K562 (cell line): ENCODE data around the gene VAMP8. TPM values are rescaled to one million over a fixed set of nuclear protein-coding genes. Genes with fewer than 3 reads are reported as not detected.

Experiments
- COPS2 ChIP-seq: fragments of 450-650 bp; conservative IDR thresholded peaks from 2 replicates; pipeline ENCODE4 v1.6.1; 2016; ENCODE audit warnings: mild to moderate bottlenecking, moderate library complexity
- ETS1 ChIP-seq: conservative IDR thresholded peaks from 2 replicates; pipeline ENCODE4 v1.6.1; 2011; ENCODE audit warnings: low read depth, mild to moderate bottlenecking, low read length; ENCODE audit not compliant: control insufficient read depth
- ID3 ChIP-seq, 2 experiments: fragments of 250-450 bp in 1 of 2; fragments of 450-650 bp in 1 of 2; sonication (Bioruptor Pico) in 1 of 2; IDR thresholded peaks; 2 replicates each; pipeline versions ENCODE4 v1.6.1 to v1.8.0; 2016 to 2021; ENCODE audit warnings: mild to moderate bottlenecking in 2 of 2, moderate library complexity in 2 of 2, missing compliant biosample characterization in 1 of 2, missing genetic modification characterization in 1 of 2
- IRF9 ChIP-seq: fragments of 450-650 bp; IDR thresholded peaks from 2 replicates; pipeline ENCODE4 v1.6.1; 2016; ENCODE audit warnings: missing biosample characterization, missing genetic modification characterization
- ZBTB12 ChIP-seq: fragments of 250-450 bp; sonication (Bioruptor Pico); IDR thresholded peaks from 2 replicates; pipeline ENCODE4 v1.4.0; 2020
- ZBTB8A ChIP-seq: fragments of 450-650 bp; IDR thresholded peaks from 2 replicates; pipeline ENCODE4 v1.6.1; 2018; ENCODE audit warnings: mild to moderate bottlenecking, moderate library complexity; ENCODE audit not compliant: partially characterized antibody
- polyA plus RNA-seq, 8 experiments: library from polyadenylated mRNA; depleted of rRNA in 4 of 8; stranded (reverse) in 5 of 8; unstranded in 3 of 8; fragments of >200 nt; fragmentation: Nextera tagmentation in 2 of 8; fragmentation: Illumina TruSeq in 1 of 8; extraction: Ambion mirVana in 2 of 8; extraction: Trizol in 1 of 8; gene quantifications; 2 replicates each; pipeline versions ENCODE4 v1.2.1 to v1.2.3, GENCODE V29; 2011 to 2014; ENCODE audit warnings: inconsistent platforms in 1 of 8, missing spikeins in 1 of 8
- total RNA-seq, 7 experiments: library from RNA; depleted of rRNA in 6 of 7; stranded (reverse); fragments of >200 nt in 6 of 7; fragmentation: Illumina TruSeq in 2 of 7; extraction: Trizol in 2 of 7; gene quantifications; 2 replicates each; pipeline versions ENCODE4 v1.2.1 to v1.2.3, GENCODE V29; 2011 to 2021; ENCODE audit warnings: low replicate concordance in 1 of 7
- TF ChIP-seq, protein P1 (sequence below): sonication (generic); formaldehyde crosslinking; IDR thresholded peaks from 2 replicates; pipeline ENCODE4 v1.8.1; 2023; ENCODE audit warnings: mild to moderate bottlenecking, missing genetic modification reagents
- TF ChIP-seq, protein P2 (sequence below): fragments of 150-350 bp; IDR thresholded peaks from 2 replicates; pipeline ENCODE4 v1.6.1; 2014; ENCODE audit warnings: low read depth, mild to moderate bottlenecking, low read length, borderline replicate concordance
- TF ChIP-seq, protein P3 (sequence below): fragments of 250-450 bp; sonication (Bioruptor Pico); IDR thresholded peaks from 2 replicates; pipeline ENCODE4 v1.4.0; 2020

Gene VAMP8
- total and polyA plus RNA-seq, 9 of the 15 experiments (the other 6 are each of a cell fraction or from before 2014, with no cell fraction given): 107 to 571 (median 248) TPM

DNA sequence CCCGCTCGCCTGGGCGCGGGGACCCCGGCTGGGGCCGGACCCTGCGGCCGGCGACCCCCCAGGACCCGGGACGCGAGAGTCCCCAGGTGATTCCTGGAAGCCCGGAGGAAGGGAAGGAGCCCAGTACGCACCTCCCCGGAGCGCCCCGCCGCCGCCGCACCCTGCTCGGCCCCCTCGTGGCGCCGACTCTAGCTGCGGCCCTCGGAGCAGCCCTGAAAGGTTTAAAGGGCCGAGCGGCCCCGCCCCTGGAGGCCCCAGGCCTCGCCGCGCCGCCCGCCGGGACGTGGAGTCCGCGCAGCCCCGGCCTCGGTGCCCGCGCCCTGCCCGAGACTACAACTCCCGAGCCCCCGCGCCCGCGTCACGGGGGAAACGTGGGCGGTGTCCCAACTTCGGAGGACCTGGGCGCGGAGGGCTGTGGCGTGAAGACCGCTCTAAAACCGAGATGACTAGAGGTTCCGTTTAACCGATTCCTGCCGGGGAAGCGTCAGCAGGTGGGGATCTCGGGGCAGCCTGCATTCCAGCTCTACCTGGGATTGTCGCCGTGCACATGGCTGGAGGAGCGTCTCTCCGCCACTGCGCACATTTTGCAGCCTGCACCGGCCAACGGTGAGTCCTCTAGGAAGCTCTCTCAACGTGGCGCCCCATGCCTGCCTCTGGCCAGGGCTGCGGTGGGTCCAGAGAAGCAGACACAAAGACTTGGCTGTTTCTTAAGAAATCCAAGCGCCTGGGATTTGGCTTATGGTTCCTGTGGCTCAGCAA lies 25.3 kb downstream of the VAMP8 start, which contains the start of gene TMEM150A (continued):
- peak; percentile 69 for TF ChIP-seq ZBTB12
- TF ChIP-seq, protein P1, sequence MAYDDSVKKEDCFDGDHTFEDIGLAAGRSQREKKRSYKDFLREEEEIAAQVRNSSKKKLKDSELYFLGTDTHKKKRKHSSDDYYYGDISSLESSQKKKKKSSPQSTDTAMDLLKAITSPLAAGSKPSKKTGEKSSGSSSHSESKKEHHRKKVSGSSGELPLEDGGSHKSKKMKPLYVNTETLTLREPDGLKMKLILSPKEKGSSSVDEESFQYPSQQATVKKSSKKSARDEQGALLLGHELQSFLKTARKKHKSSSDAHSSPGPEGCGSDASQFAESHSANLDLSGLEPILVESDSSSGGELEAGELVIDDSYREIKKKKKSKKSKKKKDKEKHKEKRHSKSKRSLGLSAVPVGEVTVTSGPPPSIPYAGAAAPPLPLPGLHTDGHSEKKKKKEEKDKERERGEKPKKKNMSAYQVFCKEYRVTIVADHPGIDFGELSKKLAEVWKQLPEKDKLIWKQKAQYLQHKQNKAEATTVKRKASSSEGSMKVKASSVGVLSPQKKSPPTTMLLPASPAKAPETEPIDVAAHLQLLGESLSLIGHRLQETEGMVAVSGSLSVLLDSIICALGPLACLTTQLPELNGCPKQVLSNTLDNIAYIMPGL: no peak
- TF ChIP-seq, protein P2, sequence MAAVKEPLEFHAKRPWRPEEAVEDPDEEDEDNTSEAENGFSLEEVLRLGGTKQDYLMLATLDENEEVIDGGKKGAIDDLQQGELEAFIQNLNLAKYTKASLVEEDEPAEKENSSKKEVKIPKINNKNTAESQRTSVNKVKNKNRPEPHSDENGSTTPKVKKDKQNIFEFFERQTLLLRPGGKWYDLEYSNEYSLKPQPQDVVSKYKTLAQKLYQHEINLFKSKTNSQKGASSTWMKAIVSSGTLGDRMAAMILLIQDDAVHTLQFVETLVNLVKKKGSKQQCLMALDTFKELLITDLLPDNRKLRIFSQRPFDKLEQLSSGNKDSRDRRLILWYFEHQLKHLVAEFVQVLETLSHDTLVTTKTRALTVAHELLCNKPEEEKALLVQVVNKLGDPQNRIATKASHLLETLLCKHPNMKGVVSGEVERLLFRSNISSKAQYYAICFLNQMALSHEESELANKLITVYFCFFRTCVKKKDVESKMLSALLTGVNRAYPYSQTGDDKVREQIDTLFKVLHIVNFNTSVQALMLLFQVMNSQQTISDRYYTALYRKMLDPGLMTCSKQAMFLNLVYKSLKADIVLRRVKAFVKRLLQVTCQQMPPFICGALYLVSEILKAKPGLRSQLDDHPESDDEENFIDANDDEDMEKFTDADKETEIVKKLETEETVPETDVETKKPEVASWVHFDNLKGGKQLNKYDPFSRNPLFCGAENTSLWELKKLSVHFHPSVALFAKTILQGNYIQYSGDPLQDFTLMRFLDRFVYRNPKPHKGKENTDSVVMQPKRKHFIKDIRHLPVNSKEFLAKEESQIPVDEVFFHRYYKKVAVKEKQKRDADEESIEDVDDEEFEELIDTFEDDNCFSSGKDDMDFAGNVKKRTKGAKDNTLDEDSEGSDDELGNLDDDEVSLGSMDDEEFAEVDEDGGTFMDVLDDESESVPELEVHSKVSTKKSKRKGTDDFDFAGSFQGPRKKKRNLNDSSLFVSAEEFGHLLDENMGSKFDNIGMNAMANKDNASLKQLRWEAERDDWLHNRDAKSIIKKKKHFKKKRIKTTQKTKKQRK: no peak
- TF ChIP-seq, protein P3, sequence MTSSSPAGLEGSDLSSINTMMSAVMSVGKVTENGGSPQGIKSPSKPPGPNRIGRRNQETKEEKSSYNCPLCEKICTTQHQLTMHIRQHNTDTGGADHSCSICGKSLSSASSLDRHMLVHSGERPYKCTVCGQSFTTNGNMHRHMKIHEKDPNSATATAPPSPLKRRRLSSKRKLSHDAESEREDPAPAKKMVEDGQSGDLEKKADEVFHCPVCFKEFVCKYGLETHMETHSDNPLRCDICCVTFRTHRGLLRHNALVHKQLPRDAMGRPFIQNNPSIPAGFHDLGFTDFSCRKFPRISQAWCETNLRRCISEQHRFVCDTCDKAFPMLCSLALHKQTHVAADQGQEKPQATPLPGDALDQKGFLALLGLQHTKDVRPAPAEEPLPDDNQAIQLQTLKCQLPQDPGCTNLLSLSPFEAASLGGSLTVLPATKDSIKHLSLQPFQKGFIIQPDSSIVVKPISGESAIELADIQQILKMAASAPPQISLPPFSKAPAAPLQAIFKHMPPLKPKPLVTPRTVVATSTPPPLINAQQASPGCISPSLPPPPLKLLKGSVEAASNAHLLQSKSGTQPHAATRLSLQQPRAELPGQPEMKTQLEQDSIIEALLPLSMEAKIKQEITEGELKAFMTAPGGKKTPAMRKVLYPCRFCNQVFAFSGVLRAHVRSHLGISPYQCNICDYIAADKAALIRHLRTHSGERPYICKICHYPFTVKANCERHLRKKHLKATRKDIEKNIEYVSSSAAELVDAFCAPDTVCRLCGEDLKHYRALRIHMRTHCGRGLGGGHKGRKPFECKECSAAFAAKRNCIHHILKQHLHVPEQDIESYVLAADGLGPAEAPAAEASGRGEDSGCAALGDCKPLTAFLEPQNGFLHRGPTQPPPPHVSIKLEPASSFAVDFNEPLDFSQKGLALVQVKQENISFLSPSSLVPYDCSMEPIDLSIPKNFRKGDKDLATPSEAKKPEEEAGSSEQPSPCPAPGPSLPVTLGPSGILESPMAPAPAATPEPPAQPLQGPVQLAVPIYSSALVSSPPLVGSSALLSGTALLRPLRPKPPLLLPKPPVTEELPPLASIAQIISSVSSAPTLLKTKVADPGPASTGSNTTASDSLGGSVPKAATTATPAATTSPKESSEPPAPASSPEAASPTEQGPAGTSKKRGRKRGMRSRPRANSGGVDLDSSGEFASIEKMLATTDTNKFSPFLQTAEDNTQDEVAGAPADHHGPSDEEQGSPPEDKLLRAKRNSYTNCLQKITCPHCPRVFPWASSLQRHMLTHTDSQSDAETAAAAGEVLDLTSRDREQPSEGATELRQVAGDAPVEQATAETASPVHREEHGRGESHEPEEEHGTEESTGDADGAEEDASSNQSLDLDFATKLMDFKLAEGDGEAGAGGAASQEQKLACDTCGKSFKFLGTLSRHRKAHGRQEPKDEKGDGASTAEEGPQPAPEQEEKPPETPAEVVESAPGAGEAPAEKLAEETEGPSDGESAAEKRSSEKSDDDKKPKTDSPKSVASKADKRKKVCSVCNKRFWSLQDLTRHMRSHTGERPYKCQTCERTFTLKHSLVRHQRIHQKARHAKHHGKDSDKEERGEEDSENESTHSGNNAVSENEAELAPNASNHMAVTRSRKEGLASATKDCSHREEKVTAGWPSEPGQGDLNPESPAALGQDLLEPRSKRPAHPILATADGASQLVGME (CRISPR knock-in tag): peak; percentile 79; the same call in 1 of the 2 replicates
- TF ChIP-seq ZBTB8A: no peak
- no peak for TF ChIP-seq ID3 (CRISPR knock-in tag; IDR thresholded peaks at IDR 0.05)
- peak; percentile 36; the same call in 1 of the 2 replicates for TF ChIP-seq ID3 (tag; IDR thresholded peaks at IDR 0.05)
- no peak for TF ChIP-seq IRF9 (tag)
- TF ChIP-seq ETS1: peak; percentile 97
- no peak for TF ChIP-seq COPS2
